Measurements from ENCODE around the gene IARS1. TPM values are rescaled to one million over a fixed set of nuclear protein-coding genes. Genes with fewer than 3 reads are reported as not detected.

Gene IARS1
- total RNA-seq (2012; rRNA removed) (383 and 414 TPM in 2 replicates), polyA plus RNA-seq (2012; rRNA removed) (64.1 and 85.3 TPM in 2 replicates), Bru-seq, nascent RNA (percentile 97 among the genes with signal in this experiment), BruChase-seq, experiment 1, labeled RNA remaining after a 6-hour chase (percentile 96 among the genes with signal in this experiment), BruChase-seq, experiment 2, labeled RNA remaining after a 2-hour chase (percentile 95 among the genes with signal in this experiment)
- polyA plus RNA-seq (2012; cell fraction: cytosol; rRNA removed) = 24.0 and 35.8 TPM in 2 replicates
- 24.1 and 176 TPM in 2 replicates for polyA plus RNA-seq (2012; cell fraction: nucleus; rRNA removed; ENCODE audit: low replicate concordance)
- long read RNA-seq, full-length matches to known transcripts = 141 of 571 reads
- long read RNA-seq, partial matches to known transcripts = 388 of 571 reads
- long read RNA-seq, other reads (novel, unspliced or antisense) = 42 of 571 reads

- peak within 1 kb of the TSS; percentile 99 for H3K4me2 ChIP-seq (ENCODE audit: low read depth, low read length)
- peak within 1 kb of the TSS; percentile 85 for H3K27ac ChIP-seq (ENCODE audit: insufficient read depth, low read length)
- H3K4me1 ChIP-seq (ENCODE audit: control insufficient read depth, insufficient read depth, low read length) = peaks cover 6% of the 10 kb centered on the region
- H2AFZ ChIP-seq (replicated peaks; ENCODE audit: low read length, poor library complexity) = peak within 1 kb of the TSS; percentile 91
- peak within 1 kb of the TSS; percentile 61 for H3K4me3 ChIP-seq (ENCODE audit: insufficient read depth, low read depth, low read length)
- H3K9me1 ChIP-seq (ENCODE audit: insufficient read depth, low read length) = peaks cover 4% of the 10 kb centered on the region
- DNase-seq (peak; percentile 98), ATAC-seq (ENCODE audit: low read depth) (peak; percentile 91)
- WGBS, 2 experiments (ENCODE audit: extremely low coverage in 2 of 2, insufficient read length in 1 of 2) = 1% methylated on average over 41 of the region's 63 CpGs; no CpG with 5 or more reads in 1 of the 2 experiments
- H3K14ac ChIP-seq (replicated peaks; ENCODE audit: low read depth, low read length) = peak within 1 kb of the TSS; percentile 98
- H3K18ac ChIP-seq (ENCODE audit: low read depth, low read length) = peak within 1 kb of the TSS; percentile 64
- dilution Hi-C loops (cut with HindIII; ENCODE audit: low sequenced_read_pairs, unreplicated experiment) = no loop called here
- H4K5ac ChIP-seq (ENCODE audit: low read depth, low read length) = peak within 1 kb of the TSS; percentile 82
- H3K79me1 ChIP-seq (ENCODE audit: low read depth in 1 of 2, low read length in 2 of 2) = peaks cover 0 to 29% of the 10 kb centered on the region in 2 experiments; a peak in 3 of 4 replicates
- ChIA-PET CTCF (interaction anchor here (0.6 kb wide), 1 partner anchor 307 kb away, joined by 3 read pairs; no protein-coding TSS in a partner anchor), POLR2A (ENCODE audit: unreplicated experiment) (no interaction called here)
- no peaks in the 10 kb centered on the region for H3K27me3 ChIP-seq (ENCODE audit: control insufficient read depth, insufficient read depth, low read length)
- H3K9me3 ChIP-seq (ENCODE audit: control insufficient read depth, insufficient read depth, low read length) = no peaks in the 10 kb centered on the region
- peak within 1 kb of the TSS; percentile 52; the same call in 1 of the 2 replicates for H2BK20ac ChIP-seq (ENCODE audit: low read depth, low read length)
- H3K23ac ChIP-seq (ENCODE audit: low read depth, low read length) = peak within 1 kb of the TSS; percentile 97
- in situ Hi-C loops (cut with MboI; ENCODE audit: low sequenced_read_pairs) = loop anchor here (5.0 to 10.0 kb wide), 2 partner anchors 46 to 159 kb away; no protein-coding TSS in a partner anchor
- H2BK120ac ChIP-seq (ENCODE audit: low read depth, low read length) = peak within 1 kb of the TSS; percentile 83
- H2AK9ac ChIP-seq (replicated peaks; ENCODE audit: low read depth, low read length, poor library complexity) = peak within 1 kb of the TSS; percentile 100
- peak within 1 kb of the TSS; percentile 71 for H2BK5ac ChIP-seq (ENCODE audit: low read depth, low read length, poor library complexity, severe bottlenecking)
- BruUV-seq (replicated peaks) = TSS peak; percentile 97
- peak within 1 kb of the TSS; percentile 87 for H3K9ac ChIP-seq (ENCODE audit: low read depth, low read length)
- peak within 1 kb of the TSS; percentile 99 for H3K4ac ChIP-seq (ENCODE audit: low read depth, low read length)
- peak within 1 kb of the TSS; percentile 29; the same call in 2 of the 3 replicates for H2BK15ac ChIP-seq (ENCODE audit: low read depth, low read length)
- peaks cover 5% of the 10 kb centered on the region for H3K36me3 ChIP-seq (ENCODE audit: control insufficient read depth, insufficient read depth, low read length)
- peak within 1 kb of the TSS; percentile 99 for H4K91ac ChIP-seq (ENCODE audit: insufficient read depth, low read depth, low read length)
- peaks cover 22% of the 10 kb centered on the region; the same call in 1 of the 2 replicates for H4K20me1 ChIP-seq (ENCODE audit: insufficient read depth, low read length)
- intact Hi-C loops (cut with micrococcal nuclease) = loop anchor here (2.0 kb wide), 1 partner anchor 159 kb away; no protein-coding TSS in a partner anchor
- H4K8ac ChIP-seq (ENCODE audit: low read depth in 2 of 2, low read length in 2 of 2) = peak within 1 kb of the TSS; percentile 63 to 99
- peak within 1 kb of the TSS; percentile 99 for H3K56ac ChIP-seq (ENCODE audit: extremely low read depth, insufficient read depth, low read length)
- peak within 1 kb of the TSS; percentile 96 for H2AK5ac ChIP-seq (ENCODE audit: low read depth, low read length)
- TF ChIP-seq CHD1 (IDR thresholded peaks at IDR 0.05; ENCODE audit: low read depth, low read length) = no peak
- TF ChIP-seq ELK1 (IDR thresholded peaks at IDR 0.05; ENCODE audit: borderline replicate concordance, low read depth, low read length) = no peak
- peak; percentile 100 for TF ChIP-seq CEBPB (IDR thresholded peaks at IDR 0.05; ENCODE audit: low read depth, low read length)
- TF ChIP-seq RAD21 (IDR thresholded peaks at IDR 0.05; ENCODE audit: low read length) = no peak
- peak; percentile 44 for TF ChIP-seq CTCF (conservative IDR thresholded peaks at IDR 0.05; ENCODE audit: low read depth, low read length)
- TF ChIP-seq SMC3 (IDR thresholded peaks at IDR 0.05; ENCODE audit: low read depth, low read length) = peak; percentile 15; the same call in 1 of the 2 replicates
- no peak for TF ChIP-seq RFX5 (IDR thresholded peaks at IDR 0.05; ENCODE audit: low read depth, low read length)
- TF ChIP-seq USF2 (IDR thresholded peaks at IDR 0.05; ENCODE audit: low read depth, low read length) = peak; percentile 13; the same call in 1 of the 2 replicates
- TF ChIP-seq MXI1 (IDR thresholded peaks at IDR 0.05; ENCODE audit: borderline replicate concordance, low read depth, low read length) = peak; percentile 99
- TF ChIP-seq BHLHE40 (IDR thresholded peaks at IDR 0.05; ENCODE audit: low read depth, low read length) = peak; percentile 58; the same call in 1 of the 2 replicates
Measured at GRCh38 chr9:92293452-92294296, at the start of gene IARS1. TSS of gene IARS1 (minus strand) at chr9:92293697. CDS start at chr9:92289419, 4,278 bp downstream.
